OCI-M2 (cell line): Measurements from ENCODE around the gene DLGAP4.

Experiments
- DNase-seq: peaks from one replicate; lab custom pipeline; 2025; ENCODE audit not compliant: unreplicated experiment; lab: John Stamatoyannopoulos, UW

DLGAP4 gene

DNA sequence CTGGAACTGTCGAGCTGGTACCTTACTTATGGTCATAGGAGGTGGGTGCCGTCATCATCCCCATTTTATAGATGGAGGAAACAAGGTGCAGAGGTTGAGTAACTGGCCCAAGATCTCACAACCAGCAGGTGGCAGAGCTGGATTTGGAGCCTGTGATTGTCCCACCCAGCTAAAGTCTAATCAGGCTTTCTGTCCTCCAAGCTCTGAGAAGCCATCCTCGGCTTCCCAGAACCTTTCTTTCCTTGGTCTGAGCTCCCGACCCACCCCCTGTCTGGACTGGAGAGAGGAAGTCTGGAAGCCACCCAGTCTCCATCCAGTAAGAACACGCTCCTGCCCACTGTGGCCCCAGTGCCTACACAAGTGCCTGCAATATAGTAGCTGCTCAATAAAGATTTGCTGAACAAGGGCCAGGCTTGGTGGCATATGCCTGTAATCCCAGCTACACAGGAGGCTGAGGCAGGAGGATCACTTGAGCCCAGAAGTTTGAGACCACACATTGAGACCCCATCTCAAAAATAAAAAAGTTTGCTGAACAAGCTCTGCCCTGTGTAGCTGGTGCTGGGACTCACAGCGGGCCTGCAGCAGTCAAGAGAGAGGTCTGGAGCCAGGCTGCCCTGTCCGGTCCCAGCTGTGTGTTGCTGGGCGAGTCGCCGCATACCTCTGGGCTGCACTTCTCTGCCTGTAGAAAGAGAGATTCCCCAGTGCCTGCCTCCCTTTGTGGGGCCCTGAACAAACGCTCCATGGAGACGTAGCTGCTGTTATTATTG lies 32.5 kb upstream of the DLGAP4 start:
- DNase-seq, result no peak

DNA sequence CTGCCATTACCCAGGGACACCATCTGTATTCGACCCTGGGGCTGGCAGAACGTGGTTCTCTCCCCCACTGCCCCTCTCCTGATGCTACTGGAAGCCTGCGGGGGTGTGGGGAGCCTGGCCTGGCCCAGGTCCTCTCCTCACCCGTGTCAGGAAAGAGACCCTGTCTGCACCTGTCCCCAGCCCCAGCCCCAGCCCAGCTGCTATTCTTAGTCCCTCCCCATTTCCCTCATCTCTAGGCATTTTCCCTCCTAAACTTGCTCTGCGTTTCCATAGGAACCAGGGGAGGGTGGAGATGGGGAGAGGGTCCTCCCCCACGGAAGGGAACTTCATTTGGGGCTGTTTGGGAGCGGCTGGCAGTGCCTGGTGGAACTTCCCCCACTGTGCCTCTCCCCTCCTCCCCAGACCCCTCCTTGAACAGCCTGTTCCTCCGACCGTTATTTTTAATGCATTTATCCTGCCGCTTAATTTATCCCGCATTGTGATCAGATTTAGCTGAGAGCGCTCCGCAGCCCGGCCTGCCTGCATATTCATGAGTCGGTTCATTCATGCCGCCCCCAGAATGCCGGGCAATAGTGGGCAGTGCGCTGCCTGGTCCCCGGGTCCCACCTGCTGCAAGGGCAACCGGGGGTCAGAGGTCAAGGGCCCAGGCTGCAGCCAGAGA lies 31.8 kb upstream of the DLGAP4 start:
- DNase-seq, result no peak

DNA sequence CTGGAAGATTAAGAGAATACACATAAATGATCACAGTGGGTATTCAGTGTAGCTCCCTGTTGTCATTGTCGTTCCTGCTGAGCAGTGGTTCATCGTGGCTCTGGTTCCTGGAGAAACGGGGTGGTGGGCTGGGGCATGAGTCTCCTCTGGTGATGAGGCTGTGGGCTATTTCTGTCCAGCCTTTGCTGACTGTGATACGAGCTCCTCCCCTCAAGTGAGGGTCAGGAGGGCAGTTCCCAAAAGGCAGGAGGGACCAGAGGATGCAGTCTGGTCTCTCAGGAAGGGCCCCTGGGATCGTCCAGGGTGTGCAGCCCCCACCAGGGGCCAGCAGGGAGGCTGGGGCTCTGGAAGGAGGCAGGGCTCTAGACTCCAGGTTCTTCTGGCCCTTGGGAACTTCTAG lies 31.1 kb upstream of the DLGAP4 start:
- no peak for DNase-seq

DNA sequence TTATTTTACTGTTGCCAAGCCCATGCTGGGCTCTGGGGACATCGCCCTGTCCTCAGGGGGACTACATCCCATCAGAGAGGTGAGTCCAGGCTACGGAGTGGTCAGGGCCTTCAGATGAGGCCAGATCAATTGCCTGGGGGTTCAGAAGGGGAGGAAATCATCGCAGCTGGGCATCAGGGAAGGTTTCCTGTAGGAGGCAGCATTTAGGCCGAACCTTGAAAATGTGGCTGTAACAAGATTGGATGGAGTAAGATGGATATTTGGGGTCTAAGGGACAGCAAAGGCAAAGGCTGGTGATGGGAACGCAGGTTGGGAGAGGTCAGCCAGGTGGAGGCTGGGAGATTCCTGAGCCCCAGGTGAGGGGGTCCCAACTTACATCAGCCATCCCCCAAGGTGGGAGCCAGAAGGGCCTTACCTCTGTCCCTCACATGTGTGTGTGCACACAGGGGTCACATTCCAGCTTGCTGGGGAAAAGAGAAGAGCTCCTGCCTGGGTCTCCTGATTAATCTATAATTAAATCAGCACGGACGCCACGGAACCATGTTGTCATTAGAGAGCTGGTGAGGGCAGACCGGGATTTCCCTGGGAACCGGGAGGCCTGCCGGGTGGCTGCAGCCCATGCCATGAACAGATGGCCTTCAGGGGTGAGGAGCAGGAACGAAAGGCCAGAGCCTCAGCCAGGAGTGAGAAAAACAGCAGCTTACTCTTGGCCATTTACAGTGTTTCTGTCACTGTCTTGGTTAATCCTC lies 30.5 kb upstream of the DLGAP4 start:
- no peak for DNase-seq

DNA sequence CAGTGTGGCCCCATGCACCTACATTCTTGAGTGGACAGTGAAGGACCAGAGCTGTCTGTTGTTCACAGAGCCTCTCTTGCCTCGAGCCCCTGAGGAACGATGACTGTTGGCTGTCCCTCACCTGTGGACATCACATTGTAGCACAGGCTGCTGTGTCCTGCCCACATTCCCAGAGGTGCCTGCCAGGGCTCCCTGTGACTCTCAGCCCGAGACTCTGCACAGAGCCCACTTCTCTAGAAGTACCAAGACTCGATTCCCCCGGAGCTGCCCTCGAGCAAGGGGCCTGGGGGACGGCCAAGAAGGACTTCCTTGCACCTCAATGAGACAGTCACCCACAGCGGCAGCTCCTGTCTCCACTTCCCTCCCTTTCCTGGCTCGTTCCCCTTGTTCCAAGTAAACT lies 28.6 kb upstream of the DLGAP4 start:
- no peak for DNase-seq

DNA sequence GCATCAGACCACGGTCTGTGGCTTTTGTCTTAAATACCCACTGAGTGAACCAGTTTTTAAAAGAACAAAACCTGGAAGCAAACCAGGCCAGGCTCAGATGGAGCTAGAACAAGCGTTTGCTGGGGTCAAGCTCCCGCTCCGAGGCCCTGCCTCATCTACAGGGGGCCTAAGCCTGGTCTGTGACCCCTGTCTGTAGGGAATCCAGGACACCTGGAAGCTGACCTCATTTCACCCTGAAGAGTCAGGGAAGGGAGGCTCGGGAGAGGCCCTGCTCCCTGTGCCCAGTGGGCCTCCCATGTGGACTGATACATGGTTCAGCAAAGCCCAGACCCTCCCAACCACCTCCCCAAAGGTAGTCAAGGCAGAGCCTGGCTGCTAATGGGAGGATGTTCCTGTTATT lies 26.8 kb upstream of the DLGAP4 start:
- no peak for DNase-seq

DNA sequence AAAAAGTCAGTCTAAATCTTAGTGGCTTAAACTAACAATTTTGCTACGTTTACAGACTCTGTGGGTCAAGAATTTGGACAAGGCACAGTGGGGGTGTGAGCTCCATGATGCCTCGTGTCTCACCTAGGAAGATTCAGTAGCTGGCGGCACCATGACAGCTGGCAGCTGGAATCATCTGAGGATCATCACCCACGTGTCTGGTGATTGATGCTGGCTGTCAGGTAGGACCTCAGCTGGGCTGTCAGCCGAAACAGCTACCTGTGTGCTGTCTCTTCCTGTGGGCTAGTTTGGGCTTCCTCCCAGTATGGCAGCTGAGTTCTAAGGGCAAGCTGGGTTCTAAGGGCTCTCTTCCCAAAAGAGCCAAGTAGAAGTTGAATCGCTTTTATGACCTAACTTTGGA lies 26.4 kb upstream of the DLGAP4 start:
- DNase-seq, result no peak

DNA sequence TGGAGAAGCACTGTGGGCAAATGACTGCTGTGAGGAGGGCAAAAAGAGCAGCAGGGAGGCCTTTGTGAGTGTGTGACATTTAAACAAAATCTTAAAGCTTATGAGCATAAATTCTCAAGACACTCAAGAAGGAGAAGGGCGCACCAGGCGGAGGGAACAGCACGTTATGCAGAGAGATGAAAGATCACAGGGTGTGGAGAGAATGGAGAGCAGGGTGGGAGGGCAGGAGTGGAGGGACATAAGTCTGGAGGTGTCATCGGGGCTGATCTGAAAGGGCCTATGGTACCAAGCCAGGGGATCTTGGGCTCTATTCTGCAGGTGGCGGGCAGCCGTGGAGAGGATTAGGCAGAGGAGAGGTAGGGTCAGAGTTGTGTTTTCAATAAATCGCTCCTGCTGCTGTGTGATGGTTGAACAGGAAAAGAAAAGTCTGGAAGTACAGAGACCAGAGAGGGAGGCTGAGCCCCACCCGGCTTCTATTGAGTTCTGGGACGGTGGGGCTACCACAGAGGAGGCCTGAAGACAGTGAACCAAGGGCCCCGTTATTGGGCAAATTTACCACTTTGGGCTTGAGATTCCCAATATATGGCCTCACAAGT lies 24.3 kb upstream of the DLGAP4 start:
- DNase-seq, result no peak

DNA sequence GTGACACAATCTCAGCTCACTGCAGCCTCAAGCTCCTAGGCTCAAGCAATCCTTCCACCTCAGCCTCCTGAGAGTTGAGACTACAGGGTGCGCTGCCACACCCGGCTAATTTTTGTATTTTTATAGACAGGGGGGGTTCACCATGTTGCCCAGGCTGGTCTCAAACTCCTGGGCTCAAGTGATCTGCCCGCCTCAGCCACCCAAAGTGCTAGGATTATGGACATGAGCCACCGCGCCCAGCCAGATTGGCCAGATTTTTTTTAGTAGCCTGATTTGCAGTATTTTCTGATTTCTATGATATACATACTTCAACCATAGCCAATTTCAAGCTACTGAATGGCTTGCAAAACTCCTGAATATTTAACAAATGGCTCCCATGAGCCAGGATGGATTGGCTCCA lies 21.4 kb upstream of the DLGAP4 start:
- no peak for DNase-seq

DNA sequence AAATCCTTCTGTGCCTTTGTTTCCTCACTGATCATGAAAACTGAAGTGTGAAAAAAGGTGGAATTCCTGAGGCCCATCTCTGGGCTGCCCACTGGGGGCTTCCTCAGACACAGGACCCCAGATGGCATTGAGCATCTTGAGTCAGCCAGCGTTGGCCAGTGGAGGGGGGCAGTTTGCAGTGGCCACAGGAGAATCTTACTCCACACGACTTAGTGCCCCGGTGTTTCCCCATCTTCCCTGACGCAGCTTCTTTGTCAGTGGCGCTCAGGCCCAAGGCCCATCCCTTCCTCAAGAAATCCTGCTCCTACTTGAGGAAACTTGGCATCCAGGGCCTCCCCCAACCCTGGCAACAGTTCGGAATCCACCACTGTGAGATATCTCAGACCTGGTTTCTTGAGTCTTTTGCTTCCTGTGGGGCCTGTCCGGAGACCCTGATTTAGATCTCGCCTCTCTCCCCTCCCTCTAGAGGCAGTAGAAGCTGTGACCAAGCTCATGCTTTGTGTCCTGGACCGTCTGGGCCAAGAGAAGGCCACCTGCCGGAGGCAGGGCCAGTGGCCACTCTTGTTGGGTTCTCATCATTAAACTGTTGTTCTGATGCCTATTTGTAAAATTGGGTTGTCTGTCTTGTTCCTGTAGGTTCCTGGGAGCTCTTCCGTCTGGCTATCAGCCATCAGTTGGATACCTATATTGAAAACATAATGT lies 20.2 kb upstream of the DLGAP4 start:
- DNase-seq, result no peak

DNA sequence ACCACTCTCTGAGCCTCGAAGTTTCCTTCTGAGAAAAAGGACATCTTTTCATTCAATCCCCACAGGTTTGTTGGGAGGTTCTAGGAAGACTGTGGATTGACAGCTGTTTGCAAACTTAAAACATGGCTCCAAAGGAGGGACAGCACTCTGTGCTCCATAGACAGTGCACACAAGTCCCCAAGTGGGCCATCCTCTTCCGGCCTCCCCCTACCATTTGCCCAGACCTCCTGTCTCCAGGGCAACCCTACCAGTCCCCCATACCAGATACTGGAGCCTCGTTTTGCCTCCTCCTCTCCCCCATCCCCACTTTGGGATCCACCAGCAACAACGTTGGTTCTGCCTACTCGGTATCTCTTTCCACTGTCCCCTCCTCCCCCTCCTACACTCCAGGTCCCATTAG lies 8.5 kb upstream of the DLGAP4 start:
- no peak for DNase-seq

DNA sequence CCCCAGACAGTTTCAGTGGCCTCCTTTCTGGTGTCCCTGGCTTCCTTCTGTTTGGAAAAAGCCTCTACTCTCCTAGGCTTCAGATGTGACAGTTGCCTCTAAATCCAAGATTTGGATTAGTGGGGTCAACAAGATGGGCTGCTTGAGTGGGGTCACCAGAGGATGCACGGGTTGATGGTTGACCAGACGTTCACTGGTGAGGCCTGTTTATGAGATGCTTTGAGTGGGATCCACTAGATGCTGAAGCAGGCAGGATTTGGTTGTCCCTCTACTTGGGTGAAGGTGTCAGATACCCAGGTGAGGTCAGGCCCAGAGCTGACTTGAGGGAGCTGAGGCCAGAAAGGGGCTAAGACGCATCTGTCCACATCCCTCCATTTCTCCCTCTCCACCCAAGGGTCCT lies 8.1 kb upstream of the DLGAP4 start:
- DNase-seq, result no peak

DNA sequence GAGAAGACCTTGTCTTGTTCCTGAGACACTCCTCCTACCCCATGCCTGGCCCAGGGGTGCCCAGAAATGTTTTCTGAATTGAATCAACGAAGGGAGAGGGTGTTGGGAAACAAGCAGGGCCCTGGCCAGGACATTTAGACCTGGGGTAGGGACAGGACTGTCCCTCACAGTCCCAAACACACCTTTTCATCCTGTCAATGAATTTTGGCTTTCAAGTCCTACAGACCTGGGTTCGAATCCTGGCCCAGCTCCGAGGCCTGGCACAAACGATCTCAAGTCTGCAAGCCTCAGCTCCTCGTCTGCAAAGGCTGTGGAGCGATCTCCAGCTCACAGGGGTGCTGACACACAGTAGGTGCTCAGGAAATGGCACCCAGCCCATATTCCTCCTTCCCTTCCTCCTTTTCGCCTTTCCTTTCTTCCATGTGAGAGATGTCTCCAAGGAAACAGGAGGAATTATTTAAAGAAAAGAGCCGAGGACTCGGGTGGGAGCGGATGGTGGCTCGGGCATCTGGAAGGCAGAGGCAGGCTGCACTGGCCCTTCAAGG lies 7.3 kb upstream of the DLGAP4 start:
- no peak for DNase-seq

DNA sequence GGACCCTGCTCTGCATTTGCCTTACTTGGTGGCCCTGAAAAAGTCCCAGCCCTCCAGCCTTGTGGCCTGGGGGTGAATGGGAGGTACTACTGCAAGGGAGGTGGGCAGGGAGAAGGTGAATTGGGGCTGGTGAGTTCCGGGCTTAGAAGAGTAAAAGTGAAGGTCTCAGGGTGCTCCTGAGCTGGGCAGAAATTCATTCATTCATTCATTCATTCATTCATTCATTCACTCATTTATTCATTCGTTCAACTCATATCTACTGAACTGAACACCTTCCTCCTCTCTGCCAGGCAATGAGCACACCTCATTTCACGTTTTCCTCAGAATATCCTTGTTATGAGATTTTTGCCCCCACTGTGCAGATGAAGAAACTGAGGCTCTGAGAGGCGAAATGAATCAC lies 6.7 kb upstream of the DLGAP4 start:
- DNase-seq, result no peak

DNA sequence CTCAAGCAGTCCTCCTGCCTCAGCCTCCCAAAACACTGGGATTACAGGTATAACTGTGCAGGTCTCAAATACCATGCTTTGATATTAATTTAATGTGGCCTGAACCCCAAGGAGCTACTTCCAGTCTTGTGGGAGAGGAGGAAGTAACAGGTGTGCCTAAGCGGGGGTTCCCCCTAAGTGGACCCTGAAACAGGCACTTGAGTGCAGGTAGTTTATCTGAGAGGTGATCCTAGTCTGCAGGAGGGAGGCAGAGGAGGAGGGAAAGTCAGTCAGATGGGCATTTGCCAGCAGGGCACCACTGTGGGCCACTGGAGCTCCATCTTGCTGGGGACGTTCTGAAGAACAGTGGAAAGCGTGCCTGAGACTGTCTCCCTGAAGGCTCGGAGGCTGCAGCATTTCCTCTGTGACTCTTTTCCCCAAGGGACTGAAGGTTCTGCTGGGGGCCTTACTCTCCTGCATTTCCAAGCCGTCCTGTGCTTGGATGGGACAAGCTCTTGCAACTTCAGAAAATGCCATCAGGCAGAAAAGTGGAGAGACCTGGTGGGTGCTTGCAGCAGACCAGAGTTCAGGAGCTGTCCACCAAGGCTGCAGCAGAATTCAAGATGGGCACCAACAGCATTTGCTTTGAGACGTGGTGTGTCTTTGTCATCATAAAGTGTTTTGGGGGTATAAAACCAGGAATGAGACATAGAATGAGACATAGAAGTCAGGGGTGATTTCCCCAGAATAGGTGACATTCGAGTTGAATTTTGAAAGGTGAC lies 4.6 kb upstream of the DLGAP4 start:
- no peak for DNase-seq

DNA sequence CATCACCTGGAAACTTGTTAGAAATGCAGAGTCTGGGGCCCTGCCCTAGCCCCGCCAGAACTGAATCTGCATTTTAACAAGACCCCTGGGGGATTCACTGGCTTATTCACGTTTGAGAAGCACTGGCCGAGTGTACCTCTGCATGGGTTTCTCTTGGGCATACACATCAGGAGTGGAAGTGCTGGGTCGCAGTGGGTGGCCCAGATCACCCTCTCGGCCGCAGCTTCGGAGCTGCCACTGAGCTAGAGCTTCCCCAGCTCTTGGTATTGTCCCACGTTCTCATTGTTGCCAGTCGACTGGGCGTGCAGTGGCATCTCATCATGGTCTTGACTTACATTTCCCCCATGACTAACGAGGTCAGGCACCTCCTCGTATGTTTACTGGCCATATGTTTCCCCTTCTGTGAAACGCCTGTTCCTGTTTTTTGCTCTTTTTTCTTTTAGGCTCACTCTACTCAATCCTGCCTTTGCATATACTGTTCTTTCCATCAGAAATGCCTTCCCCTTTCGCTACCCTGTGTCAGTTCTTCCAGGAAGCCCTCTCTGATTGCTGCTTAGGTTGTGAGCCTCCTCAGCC lies 3.0 kb upstream of the DLGAP4 start:
- DNase-seq, result no peak

DNA sequence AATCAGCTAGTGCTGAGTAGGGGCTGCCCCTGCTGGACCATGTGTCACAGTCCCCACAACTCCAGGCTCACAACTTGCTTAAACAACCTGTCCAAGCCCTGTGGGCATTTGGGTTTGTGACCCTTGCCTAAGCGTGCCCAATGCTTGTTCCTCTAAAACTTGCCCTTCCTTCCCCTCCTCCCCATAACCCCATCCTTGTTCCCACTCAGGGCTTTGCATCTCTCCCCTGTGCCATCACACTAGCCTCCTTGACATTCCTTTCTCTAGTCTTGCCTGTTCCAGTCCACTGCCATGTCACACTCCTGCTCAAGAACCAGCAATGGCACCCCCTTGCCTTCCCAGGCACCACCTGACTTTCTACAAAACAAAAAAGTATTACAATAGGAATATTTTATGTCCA lies 2.3 kb upstream of the DLGAP4 start:
- no peak for DNase-seq

DNA sequence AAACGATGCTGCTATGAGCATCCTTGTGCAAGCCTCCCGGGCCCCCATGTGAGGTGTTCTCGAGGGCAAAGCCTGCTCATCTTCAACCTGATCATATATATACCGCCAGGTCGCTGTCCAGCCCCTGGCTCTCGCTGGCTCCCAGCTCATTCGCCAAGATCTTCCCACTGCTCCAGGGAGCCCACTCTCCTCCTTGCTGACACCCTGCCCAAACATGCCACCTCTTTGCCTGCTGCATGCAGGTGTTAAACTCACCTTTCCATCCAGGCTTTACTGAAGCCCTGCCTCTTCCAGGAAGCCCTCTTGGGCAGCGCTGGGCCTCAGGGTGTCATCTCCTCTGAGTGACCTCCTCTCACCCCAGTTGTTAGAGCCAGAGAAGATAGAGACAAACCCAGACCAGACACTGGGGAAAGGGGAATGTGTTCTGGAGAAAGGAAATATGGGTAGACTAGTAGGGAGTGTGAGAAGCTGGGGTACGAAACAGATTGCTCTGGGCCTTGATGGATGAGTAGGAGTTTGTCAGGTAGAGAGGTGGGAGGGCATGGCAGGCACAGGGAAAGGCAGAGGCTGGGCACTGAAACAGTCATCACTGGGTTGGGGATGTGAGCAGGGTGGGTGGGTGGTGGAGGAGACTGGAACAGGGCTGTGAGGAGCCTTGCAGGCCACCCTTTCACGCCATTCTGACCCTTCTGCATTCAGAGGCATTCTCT lies 1.2 kb upstream of the DLGAP4 start:
- no peak for DNase-seq
